ENCODE data around the gene MESP1.

DNA sequence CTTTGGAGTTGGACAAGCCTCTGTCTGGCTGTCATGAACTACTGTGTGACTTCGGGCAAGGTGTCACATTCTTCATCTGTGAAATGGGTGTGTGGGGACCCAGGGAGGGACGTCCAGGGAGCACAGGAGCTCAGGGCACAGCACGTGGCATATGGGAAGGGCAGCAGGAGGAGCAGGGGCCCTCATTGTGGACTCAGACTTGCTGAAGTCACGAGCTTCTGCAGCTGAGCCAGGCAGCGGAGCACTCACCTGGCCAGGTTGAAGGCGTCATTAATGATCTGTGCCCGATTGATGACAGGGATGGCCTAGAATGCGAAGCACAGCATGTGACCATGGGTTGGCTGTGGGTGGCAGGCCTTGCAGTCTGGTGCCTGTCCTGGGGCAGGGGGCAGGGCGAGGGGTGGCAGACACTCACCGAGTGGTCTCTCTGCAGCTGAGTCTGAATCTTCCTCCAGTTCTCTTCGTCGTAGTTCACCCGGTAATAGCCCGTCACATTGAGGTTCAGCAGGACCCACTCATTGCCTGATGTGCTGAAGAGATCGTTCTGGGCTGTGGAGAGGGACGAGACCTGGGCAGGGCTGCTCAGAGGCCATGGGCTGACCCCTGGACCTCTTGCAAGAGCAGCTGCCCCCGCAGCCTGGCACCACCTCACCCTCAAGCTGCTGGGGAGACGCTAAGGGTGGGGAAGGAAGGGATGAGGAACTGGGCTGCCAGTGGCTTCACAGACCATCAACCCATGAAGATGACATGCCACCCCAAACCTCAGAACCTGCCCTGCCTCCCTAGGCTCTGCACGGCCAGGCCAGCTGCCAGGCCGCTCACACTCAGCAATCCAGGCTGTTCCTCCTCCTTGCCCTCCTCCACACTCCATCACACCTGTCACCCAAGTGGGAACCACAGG, 48.2 kb upstream of the MESP1 start:
- TF ChIP-seq ZNF274 (IDR thresholded peaks at IDR 0.05; ENCODE audit: low read depth, low read length) (no peak), YY1 (IDR thresholded peaks at IDR 0.05; ENCODE audit: insufficient read depth, insufficient read length) (no peak), SUZ12 (IDR thresholded peaks at IDR 0.05; ENCODE audit: extremely low read depth, insufficient read depth, insufficient read length) (no peak)

Data from NT2/D1 (cell line).